Breast epithelium (tissue), 3 donors: ENCODE data around the gene PDZD2.

Experiments
- POLR2A ChIP-seq: fragments of 450-650 bp; IDR thresholded peaks from one replicate; pipeline ENCODE4 v1.6.1; 2016; ENCODE audit warnings: antibody characterized with exemption, mild to moderate bottlenecking, moderate library complexity
- POLR2AphosphoS5 ChIP-seq, 3 donors: sonication (generic); formaldehyde crosslinking; IDR thresholded peaks; one replicate each; pipeline ENCODE4 v1.6.1; 2017; ENCODE audit warnings: antibody characterized with exemption in 3 of 3

DNA sequence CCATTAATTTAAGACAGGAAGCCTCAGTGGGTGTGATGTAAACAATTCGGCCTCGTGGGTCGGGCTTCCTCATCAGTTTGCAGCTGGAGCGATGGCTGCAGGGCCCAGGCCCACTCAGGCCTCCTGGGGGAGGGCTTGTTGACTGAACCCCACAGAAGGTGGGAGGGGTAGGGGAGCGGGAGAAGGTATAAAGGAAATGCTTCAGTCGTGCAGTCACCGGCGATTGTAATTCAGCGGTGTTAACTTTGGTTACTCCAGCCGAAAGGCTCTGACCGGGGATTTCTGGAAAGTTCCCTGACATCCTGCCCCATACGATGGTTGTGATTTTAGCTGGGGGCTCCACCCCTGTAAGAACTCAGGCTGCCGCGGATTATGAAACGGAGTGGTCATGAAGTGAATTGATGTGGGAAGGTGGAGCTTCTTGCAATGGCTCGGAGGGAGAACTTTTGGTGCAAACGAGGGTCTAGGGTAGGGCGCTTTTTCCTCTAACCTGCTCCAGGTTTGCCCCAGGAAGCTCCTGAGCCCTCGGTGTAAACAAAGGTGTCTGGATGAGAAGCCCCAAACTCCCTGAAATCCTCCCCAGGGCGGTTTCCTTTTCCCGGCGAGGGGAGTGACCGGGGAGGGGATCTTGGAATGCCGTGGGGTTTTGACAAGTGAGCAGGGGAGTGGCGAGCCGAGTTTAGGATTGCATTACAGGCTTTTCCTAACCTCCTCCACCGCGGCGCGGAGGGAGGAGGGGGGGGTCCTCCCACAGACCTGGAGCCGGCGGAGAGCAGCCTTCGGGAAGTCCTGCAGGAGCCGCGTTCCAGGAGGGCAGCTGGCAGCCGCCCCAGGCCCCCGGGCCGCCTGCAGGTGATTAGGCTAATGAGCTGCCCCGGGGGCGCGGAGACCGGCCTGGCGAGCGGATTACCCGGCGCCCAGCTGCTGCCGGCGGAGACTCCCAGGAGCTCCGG, 215.5 kb downstream of the PDZD2 start:
- TF ChIP-seq POLR2A (no peak), POLR2AphosphoS5 (IDR thresholded peaks at IDR 0.05) (no peak)
